ENCODE data around the gene ASCC3.

DNA sequence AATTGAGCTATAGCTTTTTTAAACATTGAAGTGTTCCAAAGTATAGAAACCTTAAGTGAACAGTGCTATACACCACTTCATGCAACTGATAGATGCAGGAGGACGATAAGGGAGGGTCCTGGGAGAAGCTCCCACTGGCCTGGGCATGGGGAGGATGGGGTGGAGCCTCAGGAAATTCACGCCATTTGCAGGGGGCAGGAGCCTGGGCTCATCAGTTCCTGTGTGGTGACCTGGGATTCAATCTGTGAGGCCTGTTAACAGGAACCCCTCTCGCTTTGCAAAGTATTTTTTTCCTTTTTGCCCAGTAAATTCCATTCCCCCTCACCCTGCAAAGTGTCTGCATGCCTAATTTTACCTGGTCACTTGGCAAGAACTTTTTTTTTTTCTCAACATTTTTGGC is 11.0 kb upstream of the ASCC3 start:
- TF ChIP-seq, protein P1, sequence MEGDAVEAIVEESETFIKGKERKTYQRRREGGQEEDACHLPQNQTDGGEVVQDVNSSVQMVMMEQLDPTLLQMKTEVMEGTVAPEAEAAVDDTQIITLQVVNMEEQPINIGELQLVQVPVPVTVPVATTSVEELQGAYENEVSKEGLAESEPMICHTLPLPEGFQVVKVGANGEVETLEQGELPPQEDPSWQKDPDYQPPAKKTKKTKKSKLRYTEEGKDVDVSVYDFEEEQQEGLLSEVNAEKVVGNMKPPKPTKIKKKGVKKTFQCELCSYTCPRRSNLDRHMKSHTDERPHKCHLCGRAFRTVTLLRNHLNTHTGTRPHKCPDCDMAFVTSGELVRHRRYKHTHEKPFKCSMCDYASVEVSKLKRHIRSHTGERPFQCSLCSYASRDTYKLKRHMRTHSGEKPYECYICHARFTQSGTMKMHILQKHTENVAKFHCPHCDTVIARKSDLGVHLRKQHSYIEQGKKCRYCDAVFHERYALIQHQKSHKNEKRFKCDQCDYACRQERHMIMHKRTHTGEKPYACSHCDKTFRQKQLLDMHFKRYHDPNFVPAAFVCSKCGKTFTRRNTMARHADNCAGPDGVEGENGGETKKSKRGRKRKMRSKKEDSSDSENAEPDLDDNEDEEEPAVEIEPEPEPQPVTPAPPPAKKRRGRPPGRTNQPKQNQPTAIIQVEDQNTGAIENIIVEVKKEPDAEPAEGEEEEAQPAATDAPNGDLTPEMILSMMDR (IDR thresholded peaks at IDR 0.05), result no peak
- TF ChIP-seq POLR2A (IDR thresholded peaks at IDR 0.05), result no peak

Data from testis (tissue), 2 donors.